Amygdala (tissue), 56 donors: ENCODE measurements around the gene ERC1.

Experiments
- DNase-seq, 56 donors: peaks; one replicate each; lab custom pipeline; 2025; lab: John Stamatoyannopoulos, UW

Gene ERC1

DNA sequence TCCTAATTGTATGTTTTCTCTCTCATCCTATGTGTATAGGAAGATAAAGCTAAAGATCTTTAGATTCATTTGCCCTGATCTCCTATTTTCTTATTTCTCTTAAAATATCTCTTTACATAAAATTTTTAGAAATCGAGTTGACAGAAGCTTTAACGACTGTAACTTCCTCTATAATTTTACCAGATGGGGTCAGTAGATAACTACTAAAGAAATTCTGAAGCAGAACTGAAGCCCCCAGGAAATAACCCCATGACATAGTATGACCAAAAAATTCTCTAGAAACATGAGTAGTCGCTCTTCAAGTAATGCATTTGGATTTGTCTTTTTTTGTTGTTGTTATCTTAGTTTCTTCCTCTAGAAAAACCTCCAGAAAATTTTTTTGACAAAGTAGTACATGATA is 288.0 kb downstream of the ERC1 start:
- DNase-seq: no peak

DNA sequence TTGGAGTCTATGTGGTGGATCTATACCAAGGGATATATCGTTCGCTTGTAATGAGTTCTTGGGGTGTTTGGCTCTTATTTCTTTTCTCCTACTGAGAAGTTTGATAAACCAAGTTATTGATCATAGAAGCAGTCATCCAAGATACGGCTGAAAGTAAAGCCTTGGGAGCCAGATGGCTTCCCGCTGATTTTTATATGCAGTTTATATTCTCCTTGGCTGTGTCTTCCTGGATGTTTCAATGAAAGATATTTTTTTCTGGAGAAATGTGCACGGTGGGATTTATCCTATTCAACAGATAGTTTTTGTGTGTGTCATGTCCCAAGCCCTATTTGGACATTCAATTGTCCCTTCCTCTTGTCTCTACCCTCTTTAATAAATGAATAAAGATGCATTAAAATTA is 289.0 kb downstream of the ERC1 start:
- no peak for DNase-seq

DNA sequence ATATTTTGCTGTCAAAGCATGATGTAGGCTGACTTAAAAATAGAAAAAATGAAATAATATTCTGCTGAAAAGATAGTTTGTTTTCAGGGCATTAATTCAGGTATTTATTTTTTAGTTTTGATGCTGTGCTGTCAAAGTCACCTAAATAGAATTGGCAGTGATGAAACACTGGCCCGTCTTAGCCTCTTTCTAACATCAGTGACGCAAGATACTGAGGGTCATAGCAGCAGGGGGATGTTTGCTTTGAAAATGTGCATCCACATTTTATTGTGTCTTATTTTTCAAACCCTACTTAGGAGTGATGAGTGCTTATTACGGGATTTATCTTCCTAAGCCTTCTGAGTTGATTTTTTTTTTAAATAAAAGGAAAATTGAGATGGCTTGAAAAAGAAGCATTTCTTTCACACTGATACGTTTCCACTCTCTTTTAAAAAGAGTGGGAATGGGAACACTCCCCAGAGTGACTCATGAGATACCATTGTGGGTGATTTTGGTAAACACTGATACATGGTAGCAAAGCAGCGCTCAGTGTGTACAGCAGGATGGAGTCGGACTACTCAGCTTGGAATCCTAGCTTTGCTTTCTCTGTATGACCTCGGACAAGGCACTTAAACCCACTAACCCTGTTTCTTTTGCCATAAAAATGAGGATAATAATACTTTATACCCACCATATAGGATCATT is 290.8 kb downstream of the ERC1 start:
- no peak for DNase-seq

DNA sequence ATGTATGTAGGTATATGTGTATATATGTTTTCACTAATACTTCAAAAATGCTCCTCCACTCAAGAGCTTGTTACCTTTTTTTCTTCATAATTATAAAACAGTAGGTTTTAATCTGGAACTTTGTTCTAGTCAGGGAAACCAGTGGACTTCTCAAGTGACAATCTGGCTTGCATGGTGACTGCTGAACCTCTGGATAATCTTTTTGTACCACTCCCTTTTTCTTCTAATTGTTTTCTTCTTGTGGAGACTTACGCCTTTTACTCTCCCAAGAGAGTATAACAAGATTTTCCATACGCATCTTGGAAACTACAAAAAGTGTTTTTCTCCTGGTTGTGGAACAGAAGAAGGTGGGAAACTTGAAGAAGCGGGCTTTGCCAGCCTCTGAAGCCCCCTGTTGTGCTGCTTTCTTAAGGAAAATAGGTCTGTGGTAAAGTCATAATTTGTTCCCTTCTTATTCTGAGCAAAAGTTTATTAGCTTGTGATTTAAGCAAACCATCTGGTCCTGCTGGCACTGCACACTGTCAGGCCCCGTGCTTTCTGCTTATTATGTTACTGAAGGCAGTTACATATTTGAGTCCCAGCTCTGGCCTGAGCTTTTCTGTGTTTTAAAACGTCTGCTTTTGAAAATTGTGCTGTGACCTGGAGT is 291.8 kb downstream of the ERC1 start:
- DNase-seq: peak in 3 of 56 donors; percentile 6 to 14 (median 14)

DNA sequence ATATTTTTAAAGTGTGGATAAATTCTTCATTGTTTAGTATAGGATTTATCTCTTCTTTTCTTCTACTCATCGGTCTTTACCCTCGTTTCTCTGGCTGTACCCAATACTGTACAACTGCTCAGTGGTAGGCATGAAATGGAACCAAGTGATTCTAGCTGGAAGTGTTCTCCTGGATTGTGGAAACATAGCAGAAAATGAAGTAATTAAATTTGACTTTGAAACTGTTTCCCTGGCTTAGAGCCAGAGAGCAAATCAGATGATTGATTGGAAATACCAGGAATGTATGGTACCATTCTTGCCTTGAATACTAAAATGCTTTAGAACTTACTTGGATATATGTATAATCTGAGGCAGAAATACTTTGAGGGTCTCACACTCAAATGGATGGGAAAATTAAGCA is 292.3 kb downstream of the ERC1 start:
- no peak for DNase-seq

DNA sequence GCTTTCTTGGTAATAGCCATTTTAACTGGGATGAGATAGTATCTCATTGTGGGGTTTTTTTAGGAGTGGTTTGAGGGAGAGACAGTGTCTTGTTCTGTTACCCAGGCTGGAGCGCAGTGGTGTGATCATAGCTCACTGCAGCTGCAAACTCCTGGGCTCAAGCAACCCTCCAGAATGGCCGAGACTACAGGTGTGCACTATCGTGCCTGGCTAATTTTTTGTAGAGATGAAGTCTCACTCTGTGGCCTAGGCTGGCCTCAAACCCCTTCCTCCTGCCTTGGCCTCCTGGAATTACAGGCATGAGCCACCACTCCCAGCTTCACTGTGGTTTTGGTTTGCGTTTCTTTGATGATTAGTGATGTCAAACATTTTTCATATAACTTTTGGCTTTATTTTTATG is 293.6 kb downstream of the ERC1 start:
- DNase-seq: no peak

DNA sequence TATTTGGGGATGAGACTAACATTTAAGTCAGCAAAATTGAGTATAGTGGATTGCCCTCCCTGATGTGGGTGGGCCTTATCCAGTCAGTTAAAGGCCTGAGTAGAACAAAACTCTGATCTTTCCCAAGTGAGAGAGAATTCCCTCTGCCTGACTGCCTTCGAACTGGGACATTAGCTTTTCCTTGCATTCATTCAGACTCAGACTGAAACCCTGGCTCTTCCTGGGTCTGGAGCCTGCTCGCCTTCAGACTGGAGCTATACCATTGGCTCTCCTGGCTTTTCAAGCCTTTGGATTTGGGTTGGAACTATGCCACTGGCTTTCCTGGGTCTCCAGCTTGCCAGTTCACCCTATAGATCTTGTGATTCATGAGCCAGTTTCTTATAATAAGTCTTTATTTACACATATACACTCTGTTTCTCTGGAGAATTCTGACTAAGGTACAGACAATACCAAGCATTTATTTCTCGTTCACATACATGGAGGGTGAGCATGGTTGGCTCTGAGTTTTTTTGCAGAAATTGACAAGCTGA is 296.5 kb downstream of the ERC1 start:
- DNase-seq: no peak

DNA sequence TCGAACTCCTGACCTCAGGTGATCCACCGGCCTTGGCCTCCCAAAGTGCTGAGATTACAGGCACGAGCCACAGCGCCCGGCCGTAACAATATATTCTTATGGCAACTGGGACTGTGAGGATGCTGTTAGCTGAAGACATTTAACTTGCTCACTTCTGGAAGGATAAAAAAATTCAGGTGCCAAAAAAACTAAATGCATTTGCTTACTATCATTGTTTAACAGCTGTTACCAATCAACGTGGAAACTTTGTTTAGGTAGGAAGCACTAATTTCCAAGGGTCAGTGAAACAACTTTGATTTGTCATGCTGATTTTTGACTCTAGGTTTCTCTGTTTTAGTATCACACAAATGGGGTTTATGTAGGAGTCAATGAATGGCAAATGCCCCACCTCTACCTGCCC is 297.3 kb downstream of the ERC1 start:
- no peak for DNase-seq

DNA sequence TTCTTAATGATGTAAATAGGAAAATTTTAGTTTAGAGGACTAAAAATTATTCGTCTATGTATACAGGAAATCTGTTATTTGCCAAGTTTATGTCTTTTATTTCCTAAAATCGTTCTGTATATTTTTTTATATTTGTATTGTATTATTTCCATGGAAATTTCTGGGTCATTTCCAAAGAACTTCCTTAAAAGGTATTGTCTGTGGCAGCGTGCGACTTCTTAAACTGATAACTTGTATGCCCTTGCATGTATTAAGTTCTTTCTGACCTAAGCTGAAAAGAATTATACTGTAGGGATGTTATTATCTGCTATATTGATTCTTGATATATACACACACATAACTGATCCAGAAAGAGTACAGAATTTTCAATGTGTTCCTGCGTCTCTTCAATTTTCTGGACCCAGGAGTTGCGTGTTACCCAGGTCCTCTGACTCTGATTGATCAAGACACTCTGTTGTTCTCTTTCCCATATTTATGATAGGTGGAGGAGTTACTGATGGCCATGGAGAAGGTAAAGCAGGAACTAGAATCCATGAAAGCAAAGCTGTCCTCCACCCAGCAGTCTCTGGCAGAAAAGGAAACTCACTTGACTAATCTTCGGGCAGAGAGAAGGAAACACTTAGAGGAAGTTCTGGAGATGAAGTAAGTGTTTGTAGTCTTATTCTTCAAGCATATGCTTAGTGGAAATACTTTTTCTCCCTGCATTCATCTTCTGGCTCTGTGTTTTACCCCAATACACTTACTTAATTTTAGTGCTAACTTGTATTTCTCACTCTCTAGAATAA is 298.5 kb downstream of the ERC1 start:
- no peak for DNase-seq

DNA sequence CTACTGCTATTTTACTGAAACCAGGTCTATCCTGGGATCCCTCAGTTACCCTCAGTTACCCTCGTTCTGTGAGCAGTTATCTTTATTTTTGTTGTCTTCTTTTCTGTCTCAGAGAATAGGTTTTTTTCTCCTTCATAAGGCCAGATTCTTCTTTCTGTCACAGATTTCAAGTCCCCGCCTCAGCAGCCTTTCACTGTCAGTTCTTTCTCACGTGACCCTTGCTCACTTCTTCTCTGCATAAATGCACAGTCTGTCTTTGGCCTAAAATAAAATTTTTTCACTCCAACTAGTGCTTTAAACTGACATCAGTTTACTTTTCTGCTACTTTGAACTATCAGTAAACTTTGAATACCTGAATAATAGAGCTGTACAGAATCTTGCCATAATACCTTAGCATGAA is 299.7 kb downstream of the ERC1 start:
- no peak for DNase-seq

DNA sequence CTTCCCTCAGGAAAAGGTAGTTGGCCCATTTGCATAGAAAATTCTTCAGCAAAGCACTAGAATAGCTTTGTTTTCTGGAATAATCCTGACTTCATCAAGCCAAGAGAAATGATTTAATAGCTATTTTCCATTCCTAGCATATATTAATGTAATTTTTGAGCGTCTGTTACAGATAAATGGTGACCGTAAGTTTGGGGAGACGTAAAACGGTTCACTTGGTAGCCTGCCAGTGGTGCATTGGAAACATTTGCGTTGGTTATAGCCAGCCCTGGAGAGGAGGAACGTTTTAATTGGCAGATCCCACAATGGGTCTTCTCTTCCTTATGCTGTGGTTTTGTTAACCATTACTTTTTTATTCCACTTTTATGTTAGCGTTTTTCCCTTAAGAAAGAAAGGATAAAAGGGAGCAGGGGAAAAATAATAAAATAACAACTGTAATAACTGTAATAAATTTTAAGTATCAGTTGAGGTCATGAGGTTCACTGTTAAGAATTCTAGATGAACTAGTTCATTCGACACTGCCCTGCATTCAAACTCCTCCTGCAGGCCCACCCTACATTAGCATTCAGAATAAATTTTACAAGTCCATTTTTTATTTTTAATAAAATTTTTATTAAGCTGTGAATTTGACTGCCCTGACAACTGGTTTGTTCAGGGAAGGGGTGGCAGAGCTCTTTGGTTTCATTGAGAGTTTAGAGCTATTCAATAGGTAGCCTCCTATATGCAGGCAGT is 300.7 kb downstream of the ERC1 start:
- no peak for DNase-seq

DNA sequence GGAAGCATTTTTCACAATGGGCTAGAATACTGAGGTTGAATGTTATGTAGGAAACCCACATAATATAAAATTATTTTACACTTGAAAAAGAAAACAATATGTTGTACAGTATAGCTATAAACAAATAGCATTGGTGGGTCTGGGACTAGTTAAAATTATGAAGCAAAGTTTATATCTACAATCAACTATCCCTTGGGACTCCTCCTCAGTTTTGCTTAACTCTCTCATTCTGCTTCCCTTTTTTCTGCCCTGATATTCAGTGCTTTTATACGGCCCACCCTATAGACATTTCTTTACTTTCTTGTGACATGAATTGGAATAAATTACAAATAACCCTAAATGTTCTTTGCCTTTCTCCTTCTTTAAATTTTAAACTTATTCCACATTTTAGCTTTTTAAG is 302.9 kb downstream of the ERC1 start:
- no peak for DNase-seq

DNA sequence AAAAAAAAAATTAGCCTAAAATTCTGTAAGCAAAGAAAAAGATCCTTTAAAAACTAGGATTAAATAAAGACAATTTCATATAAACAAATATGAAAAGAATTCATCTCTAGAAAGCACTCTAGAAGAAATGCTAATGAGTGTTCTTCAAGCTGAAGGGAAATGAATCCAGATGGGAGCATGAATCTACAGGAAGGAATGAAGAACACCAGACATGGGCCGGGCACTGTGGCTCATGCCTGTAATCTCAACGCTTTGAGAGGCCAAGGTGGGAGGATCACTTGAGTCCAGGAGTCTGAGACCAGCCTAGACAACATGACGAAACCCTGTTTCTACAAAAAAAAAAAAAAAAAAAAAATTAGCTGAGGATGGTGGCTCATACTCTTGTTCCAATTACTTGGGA is 306.2 kb downstream of the ERC1 start:
- DNase-seq: no peak

DNA sequence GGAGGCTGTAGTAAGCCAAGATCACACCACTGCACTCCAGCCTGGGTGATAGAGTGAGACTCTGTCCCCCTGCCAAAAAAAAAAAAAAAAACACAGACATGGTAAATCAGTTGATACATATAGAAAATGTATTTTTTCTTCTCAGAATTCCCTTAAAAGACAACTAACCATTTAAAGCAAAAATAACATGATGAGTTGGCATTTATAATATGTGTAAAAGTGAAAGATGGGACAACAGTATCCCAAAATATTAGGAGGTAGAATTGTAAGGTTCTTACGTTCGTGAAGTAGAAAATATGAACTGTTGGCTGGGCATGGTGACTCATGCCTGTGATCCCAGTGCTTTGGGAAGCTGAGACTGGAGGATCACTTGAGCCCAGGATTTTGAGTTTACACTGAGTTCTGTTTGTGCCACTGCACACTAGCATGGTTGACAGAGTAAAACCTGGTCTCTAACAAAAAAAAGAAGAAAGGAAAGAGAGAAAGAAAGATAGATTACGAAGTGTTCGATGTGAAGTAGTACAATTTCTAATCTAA is 306.7 kb downstream of the ERC1 start:
- no peak for DNase-seq

DNA sequence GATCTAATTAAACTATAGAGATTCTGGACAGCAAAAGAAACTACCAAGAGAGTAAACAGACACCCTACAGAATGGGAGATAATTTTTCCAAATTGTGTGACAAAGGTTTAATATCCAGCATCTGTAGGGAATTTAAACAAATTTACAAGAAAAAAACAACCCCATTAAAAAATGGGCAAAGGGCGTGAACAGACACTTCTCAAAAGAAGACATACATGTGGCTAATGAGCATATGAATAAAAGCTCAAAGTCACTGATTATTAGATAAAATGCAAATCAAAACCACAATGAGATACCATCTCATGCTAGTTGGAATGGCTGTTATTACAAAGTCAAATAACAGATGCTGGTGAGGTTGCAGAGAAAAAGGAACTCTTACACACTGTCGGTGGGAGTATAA is 309.4 kb downstream of the ERC1 start:
- DNase-seq: no peak

DNA sequence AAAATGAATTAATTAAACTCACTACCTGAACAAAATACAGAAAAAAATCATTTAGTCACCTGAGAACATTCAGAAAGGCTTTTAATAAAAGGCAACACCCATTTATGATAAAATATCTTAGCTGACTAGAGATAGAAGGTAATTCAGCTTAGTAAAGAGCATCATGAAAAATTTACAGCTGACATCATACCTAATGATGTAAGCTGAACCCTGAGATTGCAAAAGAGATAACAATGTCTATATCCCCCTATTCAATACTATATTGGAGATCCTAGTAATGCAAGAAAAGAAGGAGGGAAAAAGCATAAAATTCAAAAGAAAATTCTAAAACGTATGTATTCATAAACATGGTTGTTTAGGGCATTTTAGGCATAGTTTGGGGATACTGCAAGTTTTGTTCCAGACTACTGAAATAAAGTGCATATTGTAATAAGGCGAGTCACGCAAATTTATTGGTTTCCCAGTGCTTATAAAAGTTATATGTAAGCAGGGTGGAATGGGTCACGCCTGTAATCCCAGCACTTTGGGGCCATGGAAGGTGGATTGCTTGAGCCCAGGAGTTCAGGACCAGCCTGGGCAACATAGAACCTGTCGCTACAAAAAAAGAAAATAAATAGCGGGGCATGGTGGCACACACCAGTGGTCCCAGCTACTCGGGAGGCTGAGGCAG is 311.3 kb downstream of the ERC1 start:
- no peak for DNase-seq

DNA sequence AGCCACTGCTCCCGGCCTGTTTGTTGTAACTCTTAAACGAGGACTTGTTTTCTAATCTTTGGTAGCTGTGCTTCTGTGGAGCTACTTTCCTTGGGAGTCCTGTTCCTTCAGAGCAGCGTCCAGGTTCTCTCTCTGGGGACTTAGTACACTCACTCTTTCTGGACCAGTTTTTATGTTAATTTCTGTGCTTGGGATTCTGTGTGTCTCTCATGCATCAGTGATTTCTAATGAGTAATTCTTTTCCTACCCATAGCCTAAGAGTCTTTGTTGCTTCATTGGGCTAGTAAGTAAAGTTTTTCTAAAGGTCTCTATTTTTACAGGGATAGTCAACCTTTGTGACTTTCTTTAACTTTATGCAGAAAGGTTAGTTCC is 314.0 kb downstream of the ERC1 start:
- no peak for DNase-seq

DNA sequence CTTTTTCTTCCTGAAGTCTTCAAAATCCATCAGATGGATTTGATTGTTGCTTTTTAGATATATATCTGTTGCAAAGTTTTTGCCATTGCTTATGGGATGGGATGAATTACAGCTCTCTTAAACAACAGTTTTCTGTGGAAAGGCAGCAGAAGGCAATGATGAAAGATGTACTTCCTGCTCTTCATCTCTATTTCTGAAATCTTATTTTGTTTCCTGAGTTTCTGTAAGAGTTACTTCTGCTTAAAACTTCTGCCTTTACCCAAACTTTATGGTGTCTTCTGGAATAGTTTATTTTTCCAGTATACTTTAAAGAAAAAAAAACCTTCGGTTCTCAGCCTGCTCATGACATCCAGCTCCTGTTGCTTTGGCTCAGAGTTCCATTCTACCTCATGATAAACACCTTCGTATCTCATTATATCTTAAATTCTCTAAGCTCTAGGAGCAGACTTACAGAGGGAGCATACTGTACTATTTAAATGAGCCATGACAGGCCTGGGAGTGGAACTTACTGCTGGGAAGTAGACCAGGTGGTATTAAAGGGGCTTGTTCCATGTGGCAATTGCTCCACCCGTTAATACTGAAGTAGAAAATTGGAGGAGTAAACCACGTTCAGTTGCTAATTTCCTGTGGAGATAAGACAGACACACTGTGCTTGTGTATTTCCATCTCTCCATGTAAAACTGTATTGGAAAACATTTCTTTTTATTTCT is 314.9 kb downstream of the ERC1 start:
- no peak for DNase-seq

DNA sequence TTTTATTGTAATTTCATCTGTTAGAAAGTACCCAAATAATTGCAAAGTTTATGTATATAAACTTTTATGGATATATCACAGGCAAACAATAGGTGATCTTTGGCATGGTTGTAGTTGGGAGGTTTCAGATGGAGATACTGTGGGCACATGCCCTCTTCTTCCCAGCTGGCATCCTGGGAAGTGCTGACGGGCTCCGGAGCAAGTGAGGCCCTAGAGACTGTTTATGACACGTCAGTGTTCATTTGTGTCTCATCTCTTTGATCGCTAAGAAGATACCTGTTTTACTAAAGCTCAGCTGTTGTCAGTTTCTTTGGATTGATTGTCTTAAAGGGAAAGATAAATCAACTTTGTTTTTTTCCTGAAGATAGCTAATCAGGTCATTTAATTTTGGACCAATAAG is 315.8 kb downstream of the ERC1 start:
- no peak for DNase-seq

DNA sequence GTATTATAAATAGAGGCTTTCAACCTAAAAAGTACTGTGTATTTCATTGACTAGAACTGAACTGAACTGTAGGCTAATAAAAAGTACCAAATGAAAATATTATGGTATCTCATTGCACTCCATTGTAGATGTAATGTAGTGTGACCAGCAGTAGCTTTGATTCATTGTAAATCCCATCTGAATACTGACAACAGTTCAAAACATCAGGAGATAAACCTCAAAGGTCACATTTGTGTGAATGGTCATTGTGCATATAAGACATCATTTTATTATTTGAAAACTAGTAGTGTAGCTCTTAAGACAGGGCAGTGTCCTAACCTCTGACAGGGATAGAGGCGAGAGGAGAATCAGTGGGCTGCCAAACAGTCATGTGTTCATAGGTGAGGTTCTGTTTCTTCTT is 316.8 kb downstream of the ERC1 start:
- no peak for DNase-seq
